ENCODE data around the gene ATP6V0A1.

DNA sequence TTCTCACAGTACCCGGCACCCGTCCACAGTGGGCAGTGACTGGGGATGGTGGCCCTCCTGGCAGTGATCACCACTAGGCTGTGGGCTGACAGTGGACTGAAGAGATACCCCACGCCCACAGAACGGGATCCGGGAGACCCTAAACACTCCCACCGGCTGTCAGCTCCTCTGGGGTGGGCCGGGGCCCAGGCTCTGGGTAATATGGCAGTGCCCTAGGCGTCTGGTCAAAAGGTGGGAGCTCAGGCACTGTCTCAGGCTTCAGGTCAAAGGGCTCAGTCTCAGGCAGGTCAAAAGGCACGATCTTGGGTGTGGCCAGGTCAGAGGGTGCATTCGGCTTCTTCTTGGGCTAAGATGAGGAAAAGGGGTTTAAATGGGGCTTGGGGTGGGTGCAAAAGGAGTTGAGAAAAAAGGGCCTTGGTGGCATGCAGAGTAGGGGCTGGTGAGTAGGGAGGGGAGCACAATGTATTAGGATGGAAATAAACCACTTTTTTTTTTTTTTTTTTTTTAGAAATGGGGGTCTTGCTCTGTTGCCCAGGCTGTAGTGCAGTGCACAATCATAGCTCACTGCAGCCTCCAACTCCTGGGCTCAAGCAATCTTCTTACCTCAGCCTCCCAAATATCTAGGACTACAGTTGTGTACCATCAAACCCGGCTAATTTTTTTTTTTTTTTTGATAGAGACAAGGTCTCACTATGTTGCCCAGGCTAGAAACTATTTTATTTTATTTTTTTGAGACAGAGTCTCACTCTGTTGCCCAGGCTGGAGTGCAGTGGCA lies 46.6 kb upstream of the ATP6V0A1 start:
- TF ChIP-seq, protein P1, sequence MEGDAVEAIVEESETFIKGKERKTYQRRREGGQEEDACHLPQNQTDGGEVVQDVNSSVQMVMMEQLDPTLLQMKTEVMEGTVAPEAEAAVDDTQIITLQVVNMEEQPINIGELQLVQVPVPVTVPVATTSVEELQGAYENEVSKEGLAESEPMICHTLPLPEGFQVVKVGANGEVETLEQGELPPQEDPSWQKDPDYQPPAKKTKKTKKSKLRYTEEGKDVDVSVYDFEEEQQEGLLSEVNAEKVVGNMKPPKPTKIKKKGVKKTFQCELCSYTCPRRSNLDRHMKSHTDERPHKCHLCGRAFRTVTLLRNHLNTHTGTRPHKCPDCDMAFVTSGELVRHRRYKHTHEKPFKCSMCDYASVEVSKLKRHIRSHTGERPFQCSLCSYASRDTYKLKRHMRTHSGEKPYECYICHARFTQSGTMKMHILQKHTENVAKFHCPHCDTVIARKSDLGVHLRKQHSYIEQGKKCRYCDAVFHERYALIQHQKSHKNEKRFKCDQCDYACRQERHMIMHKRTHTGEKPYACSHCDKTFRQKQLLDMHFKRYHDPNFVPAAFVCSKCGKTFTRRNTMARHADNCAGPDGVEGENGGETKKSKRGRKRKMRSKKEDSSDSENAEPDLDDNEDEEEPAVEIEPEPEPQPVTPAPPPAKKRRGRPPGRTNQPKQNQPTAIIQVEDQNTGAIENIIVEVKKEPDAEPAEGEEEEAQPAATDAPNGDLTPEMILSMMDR (IDR thresholded peaks at IDR 0.05; ENCODE audit: low read depth, low read length), result no peak
- TF ChIP-seq, protein P2, sequence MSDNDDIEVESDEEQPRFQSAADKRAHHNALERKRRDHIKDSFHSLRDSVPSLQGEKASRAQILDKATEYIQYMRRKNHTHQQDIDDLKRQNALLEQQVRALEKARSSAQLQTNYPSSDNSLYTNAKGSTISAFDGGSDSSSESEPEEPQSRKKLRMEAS (IDR thresholded peaks at IDR 0.05; ENCODE audit: low read depth, low read length), result no peak

All from NB4 (cell line).